Loucy (cell line): ENCODE data around the gene GPBAR1.

Source experiments
- H2AFZ ChIP-seq: fragments of 200-600 bp; sonication (generic); 2 replicates; pipeline ENCODE4 v1.6.0; 2016; ENCODE audit warnings: antibody characterized with exemption, mild to moderate bottlenecking, low read length, moderate library complexity
- H3F3A ChIP-seq: fragments of 200-600 bp; 2 replicates; pipeline ENCODE4 v1.6.0; 2016; ENCODE audit warnings: antibody characterized with exemption, low read depth, mild to moderate bottlenecking
- H3K27me3 ChIP-seq: fragments of 200-600 bp; sonication (generic); 2 replicates; pipeline ENCODE4 v1.6.1; 2014; ENCODE audit warnings: low read length, mild to moderate bottlenecking; ENCODE audit not compliant: insufficient read depth, poor library complexity, severe bottlenecking
- H3K36me3 ChIP-seq: fragments of 200-600 bp; sonication (generic); 2 replicates; pipeline ENCODE4 v1.6.1; 2016; ENCODE audit warnings: low read length; ENCODE audit not compliant: insufficient read depth
- H3K4me1 ChIP-seq: fragments of 200-600 bp; sonication (generic); 2 replicates; pipeline ENCODE4 v1.5.1; 2014; ENCODE audit warnings: low read length, mild to moderate bottlenecking; ENCODE audit not compliant: insufficient read depth, poor library complexity, severe bottlenecking
- H3K4me2 ChIP-seq: fragments of 200-600 bp; sonication (generic); 2 replicates; pipeline ENCODE4 v1.6.0; 2014; ENCODE audit warnings: antibody characterized with exemption, low read length, low read depth, mild to moderate bottlenecking; ENCODE audit not compliant: poor library complexity, severe bottlenecking
- H3K4me3 ChIP-seq: fragments of 200-600 bp; sonication (generic); 2 replicates; pipeline ENCODE4 v1.5.1; 2014; ENCODE audit warnings: low read length, mild to moderate bottlenecking, mixed read lengths; ENCODE audit not compliant: poor library complexity, severe bottlenecking
- H3K79me2 ChIP-seq: fragments of 200-600 bp; sonication (generic); 2 replicates; pipeline ENCODE4 v1.6.1; 2014; ENCODE audit warnings: low read length; ENCODE audit not compliant: insufficient read depth
- H3K9ac ChIP-seq: fragments of 200-600 bp; sonication (generic); 2 replicates; pipeline ENCODE4 v1.6.0; 2014; ENCODE audit warnings: mild to moderate bottlenecking, low read depth, low read length, moderate library complexity; ENCODE audit not compliant: poor library complexity, severe bottlenecking
- H3K9me2 ChIP-seq: fragments of 200-600 bp; sonication (generic); replicated peaks from 2 replicates; pipeline ENCODE4 v1.6.1; 2016; ENCODE audit warnings: low read depth, low read length, mixed read lengths
- H3K9me3 ChIP-seq: fragments of 200-600 bp; sonication (generic); 2 replicates; pipeline ENCODE4 v1.6.1; 2014; ENCODE audit warnings: mild to moderate bottlenecking, antibody characterized with exemption, low read length, low read depth; ENCODE audit not compliant: insufficient read depth
- H4K20me1 ChIP-seq: fragments of 200-600 bp; sonication (generic); 2 replicates; pipeline ENCODE4 v1.6.0; 2014; ENCODE audit warnings: antibody characterized with exemption, low read length, mild to moderate bottlenecking; ENCODE audit not compliant: insufficient read depth, poor library complexity, severe bottlenecking
- EZH2phosphoT487 ChIP-seq: fragments of 200-600 bp; IDR thresholded peaks from 2 replicates; pipeline ENCODE4 v1.6.1; 2018; ENCODE audit warnings: antibody characterized with exemption, mild to moderate bottlenecking, moderate library complexity, borderline replicate concordance
- TF ChIP-seq, protein P1 (sequence below): fragments of 200-600 bp; sonication (generic); conservative IDR thresholded peaks from 2 replicates; pipeline ENCODE4 v1.5.1; 2014; ENCODE audit warnings: mild to moderate bottlenecking, antibody characterized with exemption, low read length

The GPBAR1 gene

DNA sequence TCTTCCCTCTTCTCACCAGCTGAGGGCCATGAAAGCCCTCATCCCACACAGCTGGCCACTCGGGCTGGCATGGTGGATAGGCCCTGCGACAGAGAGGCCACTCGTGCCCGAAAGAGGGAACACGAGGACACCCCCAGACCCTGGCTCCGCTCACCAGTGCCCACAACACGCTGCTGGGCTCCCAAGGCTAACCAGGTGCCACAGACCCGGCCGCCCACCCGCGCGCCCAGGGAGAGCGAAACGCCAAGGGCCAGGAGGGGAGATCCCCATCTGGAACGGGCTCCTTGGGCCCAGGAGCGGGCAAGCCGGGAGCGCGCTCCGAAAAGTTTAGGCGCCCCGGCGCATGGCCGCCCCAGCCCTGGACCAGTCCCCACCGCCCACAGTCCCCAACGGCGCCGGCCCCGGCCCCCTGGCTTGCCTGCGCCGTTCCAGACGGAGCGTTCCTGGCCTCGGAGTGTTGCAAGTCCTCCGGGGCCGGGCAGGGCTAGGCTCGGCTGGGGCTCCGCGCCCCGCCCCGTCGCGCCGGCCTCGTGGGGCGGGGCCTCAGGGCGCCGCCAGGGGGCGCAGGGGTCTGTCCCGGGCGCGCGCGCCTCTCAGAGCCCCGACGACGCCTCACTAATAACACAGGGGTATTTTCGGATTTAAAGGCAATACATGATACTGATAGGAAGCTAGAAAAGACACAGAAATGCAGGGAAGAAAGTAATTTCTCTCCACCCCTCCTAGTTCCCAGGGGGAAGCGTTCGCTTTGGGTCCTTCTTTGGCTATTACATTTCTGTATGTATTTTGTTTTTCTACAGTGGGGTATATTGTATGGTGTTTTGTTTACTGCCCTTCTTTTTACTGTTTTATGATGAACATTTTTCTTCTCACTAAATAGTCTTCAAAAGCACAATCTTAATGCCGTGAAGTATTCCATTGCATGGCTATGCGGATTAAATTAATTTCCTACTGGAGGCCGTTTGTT lies 31.5 kb downstream of the GPBAR1 start, which contains the start of gene TMBIM1:
TSS of gene TMBIM1 (minus strand) at position 456 of the 967 bp plus-strand sequence. CDS start 10,362 bp downstream, outside the sequence.
- Histone ChIP-seq H3K36me3 (no peaks in the 10 kb centered on the region), H3K9me2 (no peaks in the 10 kb centered on the region), H3K4me2 (no peak within 1 kb of the TSS), H3K79me2 (no peaks in the 10 kb centered on the region), H3K4me1 (peaks cover 6% of the 10 kb centered on the region), H3K27me3 (no peaks in the 10 kb centered on the region), H3K9me3 (no peaks in the 10 kb centered on the region), H2AFZ (no peak within 1 kb of the TSS; the same call in 1 of the 2 replicates), H4K20me1 (no peaks in the 10 kb centered on the region), H3F3A (no peaks in the 10 kb centered on the region), H3K9ac (no peak within 1 kb of the TSS), H3K4me3 (no peak within 1 kb of the TSS)
- no peak for TF ChIP-seq EZH2phosphoT487
- TF ChIP-seq, protein P1, sequence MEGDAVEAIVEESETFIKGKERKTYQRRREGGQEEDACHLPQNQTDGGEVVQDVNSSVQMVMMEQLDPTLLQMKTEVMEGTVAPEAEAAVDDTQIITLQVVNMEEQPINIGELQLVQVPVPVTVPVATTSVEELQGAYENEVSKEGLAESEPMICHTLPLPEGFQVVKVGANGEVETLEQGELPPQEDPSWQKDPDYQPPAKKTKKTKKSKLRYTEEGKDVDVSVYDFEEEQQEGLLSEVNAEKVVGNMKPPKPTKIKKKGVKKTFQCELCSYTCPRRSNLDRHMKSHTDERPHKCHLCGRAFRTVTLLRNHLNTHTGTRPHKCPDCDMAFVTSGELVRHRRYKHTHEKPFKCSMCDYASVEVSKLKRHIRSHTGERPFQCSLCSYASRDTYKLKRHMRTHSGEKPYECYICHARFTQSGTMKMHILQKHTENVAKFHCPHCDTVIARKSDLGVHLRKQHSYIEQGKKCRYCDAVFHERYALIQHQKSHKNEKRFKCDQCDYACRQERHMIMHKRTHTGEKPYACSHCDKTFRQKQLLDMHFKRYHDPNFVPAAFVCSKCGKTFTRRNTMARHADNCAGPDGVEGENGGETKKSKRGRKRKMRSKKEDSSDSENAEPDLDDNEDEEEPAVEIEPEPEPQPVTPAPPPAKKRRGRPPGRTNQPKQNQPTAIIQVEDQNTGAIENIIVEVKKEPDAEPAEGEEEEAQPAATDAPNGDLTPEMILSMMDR, result peak; percentile 40; the same call in 1 of the 2 replicates

DNA sequence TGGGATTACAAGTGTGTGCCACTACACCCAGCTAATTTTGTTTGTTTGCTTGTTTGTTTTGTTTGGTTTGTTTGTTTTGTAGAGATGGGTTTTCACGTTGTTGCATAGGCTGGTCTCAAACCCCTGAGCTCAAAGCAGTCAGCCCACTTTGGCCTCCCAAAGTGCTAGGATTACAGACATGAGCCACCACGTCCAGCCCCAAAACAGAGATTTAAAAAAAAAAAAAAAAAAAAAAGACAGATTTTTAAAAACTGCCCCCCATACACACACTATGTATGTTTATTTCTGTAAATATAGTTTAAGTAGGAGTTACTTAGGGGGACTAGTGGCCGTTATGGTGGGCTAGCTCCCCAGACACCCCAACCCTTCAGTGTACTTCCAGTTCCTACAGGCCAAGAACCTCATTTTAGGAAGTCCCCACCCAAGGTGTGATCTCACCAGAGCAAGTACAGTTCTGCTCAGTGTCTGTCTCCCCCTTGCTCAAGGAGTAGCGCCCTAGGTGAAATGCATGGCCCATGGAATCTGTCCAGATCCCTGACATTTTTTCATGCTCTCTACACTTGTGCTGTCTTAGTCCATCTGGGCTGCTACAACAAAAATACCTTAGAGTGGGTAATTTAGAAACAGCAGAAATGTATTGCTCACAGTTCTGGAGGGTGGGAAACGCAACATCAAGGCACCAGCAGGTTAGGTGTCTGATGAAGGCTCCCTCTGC lies 33.1 kb downstream of the GPBAR1 start:
- no peaks in the 10 kb centered on the region for H3K27me3 ChIP-seq
- H3K9me2 ChIP-seq, result no peaks in the 10 kb centered on the region
- no peaks in the 10 kb centered on the region for H3K79me2 ChIP-seq
- no peaks in the 10 kb centered on the region for H3K4me1 ChIP-seq
- no peaks in the 10 kb centered on the region for H3F3A ChIP-seq
- H3K9me3 ChIP-seq, result no peaks in the 10 kb centered on the region
- no peak overlapping the region for H3K9ac ChIP-seq
- H3K4me3 ChIP-seq, result no peak overlapping the region
- H4K20me1 ChIP-seq, result no peaks in the 10 kb centered on the region
- TF ChIP-seq, protein P1, result no peak
- no peak for TF ChIP-seq EZH2phosphoT487
- H3K4me2 ChIP-seq, result no peak overlapping the region
- H3K36me3 ChIP-seq, result no peaks in the 10 kb centered on the region
- no peak overlapping the region for H2AFZ ChIP-seq

DNA sequence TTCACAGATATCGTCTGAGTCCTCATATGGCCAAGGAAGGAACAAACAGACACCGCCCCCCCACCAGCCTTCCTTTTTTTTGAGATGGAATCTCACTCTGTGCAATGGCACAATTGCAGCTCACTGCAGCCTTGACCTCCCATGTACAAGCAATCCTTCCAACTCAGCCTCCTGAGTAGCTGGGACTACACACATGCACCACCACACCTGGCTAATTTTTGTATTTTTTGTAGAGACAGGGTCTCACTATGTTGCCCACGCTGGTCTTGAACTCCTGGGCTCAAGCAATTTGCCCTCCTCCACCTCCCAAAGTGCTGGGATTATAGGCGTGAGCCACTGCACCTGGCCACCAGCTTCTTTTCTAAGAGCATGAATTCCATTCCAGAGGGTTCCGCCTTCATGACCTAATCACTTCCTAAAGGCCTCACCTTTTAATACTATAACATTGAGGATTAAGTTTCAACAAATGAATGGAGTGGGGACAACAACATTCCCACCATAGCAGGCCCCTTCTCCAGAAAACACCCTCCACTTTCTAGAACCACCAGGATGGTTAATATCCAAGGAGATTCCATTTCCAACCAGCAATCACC lies 33.7 kb downstream of the GPBAR1 start:
- no peak for TF ChIP-seq EZH2phosphoT487
- TF ChIP-seq, protein P1, result no peak
- Histone ChIP-seq H3K27me3 (no peaks in the 10 kb centered on the region), H2AFZ (no peak overlapping the region), H3K4me1 (no peaks in the 10 kb centered on the region), H3K4me2 (no peak overlapping the region), H3K4me3 (no peak overlapping the region), H3K9ac (no peak overlapping the region), H3K79me2 (no peaks in the 10 kb centered on the region), H4K20me1 (no peaks in the 10 kb centered on the region), H3K36me3 (no peaks in the 10 kb centered on the region), H3F3A (no peaks in the 10 kb centered on the region), H3K9me3 (no peaks in the 10 kb centered on the region), H3K9me2 (no peaks in the 10 kb centered on the region)
